ENCODE data around the gene PLXNC1. TPM values are rescaled to one million over a fixed set of nuclear protein-coding genes. Genes with fewer than 3 reads are reported as not detected.

The PLXNC1 gene
- total RNA-seq, 2 experiments from 2014 or later, result 4.0 to 5.6 TPM

DNA sequence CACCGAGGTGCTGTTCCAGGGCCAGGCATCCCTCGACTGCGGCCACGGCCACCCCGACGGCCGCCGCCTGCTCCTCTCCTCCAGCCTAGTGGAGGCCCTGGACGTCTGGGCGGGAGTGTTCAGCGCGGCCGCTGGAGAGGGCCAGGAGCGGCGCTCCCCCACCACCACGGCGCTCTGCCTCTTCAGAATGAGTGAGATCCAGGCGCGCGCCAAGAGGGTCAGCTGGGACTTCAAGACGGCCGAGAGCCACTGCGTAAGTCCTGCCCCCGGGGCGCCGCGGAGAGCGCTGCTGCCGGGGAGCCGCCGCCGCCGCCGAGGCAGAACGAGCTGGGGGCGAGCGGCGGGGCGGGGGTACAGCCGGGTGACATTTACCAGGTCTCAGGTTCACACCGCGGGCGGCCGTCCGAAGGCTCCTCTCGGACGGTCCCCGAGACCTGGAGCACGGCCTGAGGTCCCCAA lies 1.4 kb downstream of the PLXNC1 start:
- CTCF ChIA-PET, result interaction anchor here (0.5 to 1.5 kb wide), 5 partner anchors 11 to 904 kb away, joined by 3 to 6 read pairs (median 4); partner anchors contain the start of gene CEP83
- POLR2A ChIA-PET, result interaction anchor here (0.9 to 1.4 kb wide), 3 partner anchors 22 to 121 kb away, joined by 3 to 8 read pairs (median 7); no protein-coding TSS in a partner anchor

DNA sequence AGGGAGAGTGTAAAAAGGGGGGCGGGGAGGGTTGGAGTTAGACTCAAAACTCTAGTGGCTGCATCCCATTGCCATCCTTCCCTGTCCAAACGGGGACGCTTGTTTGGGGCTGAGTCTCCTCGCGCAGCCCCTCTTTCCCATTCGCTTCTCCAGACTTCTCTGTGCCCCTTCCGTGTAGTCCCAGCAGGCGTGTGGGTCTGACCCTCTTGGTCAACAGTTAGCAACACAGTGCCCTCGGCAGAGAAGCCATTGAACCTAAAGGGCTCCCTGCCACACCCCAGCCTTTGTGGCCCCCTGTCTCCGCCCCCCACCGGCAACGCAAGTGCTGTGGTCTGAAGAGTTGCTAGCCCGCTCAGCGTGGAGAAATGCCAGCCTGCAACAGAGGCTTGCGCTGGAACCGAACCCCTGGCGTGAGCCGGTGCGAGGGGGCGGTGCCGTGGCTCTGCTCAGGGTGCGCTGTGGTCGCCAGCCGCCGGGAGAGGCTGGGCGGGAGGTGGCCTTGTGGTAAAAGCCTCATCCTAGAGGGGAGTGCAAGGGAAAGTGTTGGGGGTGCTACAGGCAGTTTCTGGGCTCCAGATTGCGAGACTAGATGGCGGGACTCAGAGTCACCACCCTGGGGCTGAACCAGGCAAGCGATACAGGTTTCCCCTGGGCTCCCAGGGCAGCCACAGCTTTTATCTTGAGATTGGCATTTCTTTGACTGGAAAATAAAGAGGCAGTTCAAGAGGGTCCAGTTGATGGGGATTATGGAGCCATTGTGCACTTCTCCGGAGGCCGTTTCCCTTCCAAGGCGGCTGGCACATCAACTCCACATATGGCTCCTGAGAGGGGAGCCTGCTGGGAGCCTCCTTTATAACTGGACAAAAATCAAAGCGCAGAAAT lies 2.1 kb downstream of the PLXNC1 start:
- CTCF ChIA-PET, result interaction anchor here (1.1 kb wide), 1 partner anchor 309 kb away, joined by 3 read pairs; the partner anchor contains the start of gene CEP83
- POLR2A ChIA-PET, result interaction anchor here (0.9 kb wide), 1 partner anchor 21 kb away, joined by 7 read pairs; no protein-coding TSS in a partner anchor

DNA sequence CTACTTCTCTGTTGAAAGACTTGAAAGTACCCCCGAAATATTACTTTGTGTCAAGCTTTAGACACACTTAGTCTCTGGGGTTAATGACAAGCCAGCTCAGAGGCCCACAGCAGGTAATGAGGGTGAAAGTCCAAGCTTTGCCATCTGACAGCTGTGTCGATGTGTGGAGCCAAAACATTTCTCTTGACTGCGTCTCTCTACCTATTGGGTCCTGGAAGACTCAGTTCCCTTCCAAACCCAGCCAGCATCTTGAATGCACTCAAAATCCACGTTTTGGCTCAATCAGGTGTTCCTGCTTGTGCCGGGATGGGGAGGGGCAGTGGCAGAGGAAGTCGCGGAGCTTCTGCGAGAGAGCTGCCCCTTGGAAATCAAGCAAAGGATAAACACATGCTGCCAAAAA lies 3.2 kb downstream of the PLXNC1 start:
- POLR2A ChIA-PET, result no interaction called here

DNA sequence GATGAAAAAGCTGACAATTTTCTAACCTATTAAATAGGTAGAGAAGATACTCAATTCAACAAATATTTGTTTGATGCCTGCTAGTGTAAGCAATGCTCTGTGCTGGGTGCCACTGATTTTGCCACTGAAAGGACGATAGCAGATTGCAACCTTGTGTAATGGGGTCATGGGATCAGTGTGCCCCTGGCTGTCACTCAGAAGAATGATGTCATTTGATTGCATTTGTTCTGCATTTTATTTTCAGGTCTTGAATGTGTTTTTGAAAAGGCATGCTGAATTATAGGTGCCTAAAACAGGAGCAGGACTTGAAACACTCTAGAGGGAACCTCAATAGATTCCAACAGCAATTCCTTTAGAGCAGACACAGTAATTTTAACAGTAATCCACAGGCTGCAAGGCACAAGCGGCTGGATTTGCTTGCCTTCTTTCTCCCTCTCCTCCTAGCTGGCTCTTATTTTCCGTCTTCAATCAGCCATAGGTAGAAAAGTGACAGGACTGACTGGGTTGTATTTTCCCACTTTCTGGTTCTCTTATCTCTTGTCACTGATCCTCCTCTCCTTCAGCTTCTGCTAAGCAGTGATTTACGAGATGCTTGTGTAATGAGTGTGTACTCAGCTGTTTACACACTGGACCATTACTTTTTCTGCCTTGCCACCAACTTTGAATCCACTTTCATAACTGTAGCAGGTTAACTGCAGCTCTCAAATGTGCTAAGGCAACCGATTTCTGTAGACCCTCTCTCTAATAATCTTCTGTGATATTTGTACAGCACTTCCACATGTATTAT lies 4.1 kb downstream of the PLXNC1 start:
- CTCF ChIA-PET, result no interaction called here
- POLR2A ChIA-PET, result interaction anchor here (0.6 kb wide), 1 partner anchor 538 kb away, joined by 3 read pairs; no protein-coding TSS in a partner anchor

More for the DNA sequence above, 3.2 kb downstream of the PLXNC1 start:
- CTCF ChIA-PET, result no interaction called here

DNA sequence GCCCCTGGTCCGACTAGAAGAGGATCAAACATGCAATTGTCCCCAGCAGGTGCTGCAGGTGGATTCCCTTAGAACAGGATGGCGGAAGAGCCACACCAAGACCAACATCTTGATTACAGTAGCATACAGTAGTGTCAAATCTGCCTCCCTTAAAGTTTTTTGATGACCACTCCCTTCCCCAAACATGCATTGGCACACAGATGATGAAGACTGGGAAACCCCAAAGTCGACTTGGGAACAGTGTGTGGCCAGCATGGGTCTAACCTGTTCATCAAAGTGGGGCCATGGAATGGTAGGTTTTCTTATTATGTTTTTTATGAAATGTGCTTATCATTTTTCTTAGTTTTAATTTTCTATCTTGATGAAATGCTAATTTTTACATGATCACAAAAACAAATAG lies 8.8 kb downstream of the PLXNC1 start:
- CTCF ChIA-PET, result no interaction called here

DNA sequence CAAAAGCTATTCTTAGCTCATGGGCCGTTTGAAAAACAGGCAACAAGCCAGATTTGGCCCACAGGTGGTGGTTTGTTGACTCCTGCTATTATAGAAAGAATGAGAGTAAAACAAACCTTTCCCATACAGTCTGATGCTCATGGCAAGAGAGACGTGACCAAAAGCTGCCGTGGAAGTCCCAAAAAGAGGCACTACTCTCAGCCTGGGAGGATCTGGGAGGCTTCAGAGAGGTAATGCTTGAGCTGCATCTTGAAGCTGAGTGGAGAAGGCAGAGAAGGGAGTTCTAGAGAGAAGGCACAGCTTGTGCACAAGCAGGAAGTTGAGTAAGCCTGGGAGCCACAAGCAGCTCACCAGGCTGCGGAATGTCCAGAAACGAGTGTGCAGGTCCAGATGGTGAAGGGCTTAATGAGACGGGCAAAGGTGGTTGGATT lies 9.6 kb downstream of the PLXNC1 start:
- POLR2A ChIA-PET, result no interaction called here
- CTCF ChIA-PET, result interaction anchor here (0.6 kb wide), 2 partner anchors 483 to 1427 kb away, joined by 3 read pairs; no protein-coding TSS in a partner anchor

More for the DNA sequence above, 8.8 kb downstream of the PLXNC1 start:
- POLR2A ChIA-PET, result no interaction called here

DNA sequence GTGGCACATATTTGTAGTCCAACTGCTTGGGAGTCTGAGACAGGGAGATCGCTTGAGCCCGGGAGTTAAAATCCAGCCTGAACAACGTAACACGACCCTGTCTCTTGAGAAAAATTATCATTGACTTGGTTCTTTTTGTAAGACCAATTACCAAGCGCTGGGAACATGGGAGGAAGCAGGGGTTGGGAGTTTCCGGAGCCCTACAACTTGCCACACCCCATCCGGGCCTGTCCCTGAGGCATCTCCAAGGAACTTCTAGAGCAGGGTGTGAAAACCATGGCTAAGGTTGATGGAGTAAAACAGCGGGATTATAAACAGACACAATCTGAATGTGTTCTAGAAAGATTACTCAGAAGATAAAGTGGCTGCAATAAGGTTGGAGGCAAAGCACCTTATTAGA lies 10.3 kb downstream of the PLXNC1 start:
- CTCF ChIA-PET, result interaction anchor here (0.6 kb wide), 1 partner anchor 1426 kb away, joined by 3 read pairs; no protein-coding TSS in a partner anchor

DNA sequence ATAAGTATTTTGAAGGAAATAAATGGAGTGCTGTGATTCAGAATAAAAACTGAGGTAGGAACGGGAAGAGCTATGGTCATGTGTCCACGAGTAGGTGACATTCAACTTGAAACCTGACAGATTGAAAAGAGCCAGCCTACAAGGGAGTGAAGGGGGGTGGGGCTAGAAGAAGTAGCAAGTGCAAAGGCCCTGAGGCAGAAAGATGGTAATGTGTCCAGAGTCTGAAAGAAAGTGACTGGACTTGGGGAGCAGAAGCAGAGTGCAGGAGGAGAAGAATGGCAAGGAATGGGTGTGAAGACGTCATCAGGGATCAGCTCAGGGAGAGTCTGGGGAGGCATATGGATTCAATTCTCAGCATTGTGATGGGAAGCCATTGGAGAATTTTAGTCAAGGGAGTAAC lies 13.7 kb downstream of the PLXNC1 start:
- POLR2A ChIA-PET, result no interaction called here
- CTCF ChIA-PET, result no interaction called here

More for the DNA sequence above, 10.3 kb downstream of the PLXNC1 start:
- POLR2A ChIA-PET, result no interaction called here

DNA sequence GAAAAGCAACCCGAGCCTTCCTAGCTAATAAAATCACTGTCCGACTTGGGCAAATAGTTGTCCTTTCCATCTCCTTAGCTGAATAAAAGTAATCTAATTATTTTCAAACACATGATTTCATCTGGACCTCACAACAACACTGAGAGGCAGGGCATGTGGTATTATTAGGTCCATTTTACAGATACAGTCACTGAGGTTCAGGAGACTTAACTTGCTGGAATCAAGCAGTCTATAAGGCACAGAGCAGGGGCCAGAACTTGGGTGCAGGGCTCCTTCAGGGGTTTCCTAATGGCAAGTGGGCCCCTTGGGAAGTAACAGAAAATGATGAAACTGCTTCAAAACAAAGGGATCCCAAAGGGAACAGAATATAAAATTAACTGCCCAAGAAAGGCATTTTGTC lies 15.5 kb downstream of the PLXNC1 start:
- POLR2A ChIA-PET, result no interaction called here
- CTCF ChIA-PET, result no interaction called here

DNA sequence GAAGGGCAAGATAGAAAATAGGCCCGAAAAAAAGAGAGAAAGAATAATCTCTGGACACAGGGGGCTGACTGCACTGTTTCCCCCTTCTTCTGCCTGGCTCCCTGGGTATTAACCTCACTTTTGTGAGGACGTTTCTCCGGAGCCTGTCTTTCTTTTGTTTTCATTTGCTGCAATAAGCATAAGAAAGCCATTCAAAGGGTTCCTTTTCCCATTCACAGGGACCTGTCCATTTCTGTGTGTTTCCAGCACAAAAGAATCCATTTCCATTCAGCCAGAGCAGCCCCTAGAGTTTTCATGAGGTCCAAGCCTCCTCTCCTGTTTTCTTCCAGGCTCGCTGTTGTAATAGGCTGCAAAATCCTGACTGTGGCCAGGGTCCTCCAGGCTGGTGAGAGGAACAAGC lies 16.8 kb downstream of the PLXNC1 start:
- CTCF ChIA-PET, result no interaction called here
- POLR2A ChIA-PET, result no interaction called here

DNA sequence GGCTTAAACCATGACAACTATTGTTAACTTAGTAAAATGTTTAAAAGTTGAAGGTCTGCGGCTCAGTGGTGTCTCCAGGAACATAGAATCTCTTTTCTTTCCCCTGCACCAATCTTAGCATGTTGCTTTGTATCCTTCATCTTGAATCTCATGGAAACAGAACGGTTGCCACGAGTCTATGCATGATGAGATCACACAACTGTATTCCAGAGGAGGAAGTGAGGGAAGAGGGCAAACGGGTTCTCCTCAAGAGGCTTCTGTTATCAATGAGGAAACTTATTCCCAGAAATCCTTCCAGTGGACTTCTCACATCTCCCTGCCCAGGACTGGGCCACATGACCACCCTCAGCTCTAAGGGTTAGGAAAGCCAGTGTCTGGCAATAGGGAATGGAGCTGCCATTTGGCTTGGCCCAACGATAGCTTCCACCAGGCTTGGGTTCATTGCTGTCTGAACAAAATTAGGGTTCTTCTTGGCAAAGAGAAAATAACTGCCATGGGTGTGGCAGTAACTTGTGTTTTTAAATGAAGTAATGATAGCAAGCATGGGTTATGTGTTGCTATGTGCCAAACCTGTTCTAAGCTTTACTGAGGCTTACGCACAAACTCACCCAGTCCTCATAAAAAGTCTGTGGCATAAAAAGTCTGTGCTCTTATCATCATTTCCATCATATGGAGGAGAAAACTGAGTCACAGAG lies 17.4 kb downstream of the PLXNC1 start:
- CTCF ChIA-PET, result no interaction called here
- POLR2A ChIA-PET, result no interaction called here

DNA sequence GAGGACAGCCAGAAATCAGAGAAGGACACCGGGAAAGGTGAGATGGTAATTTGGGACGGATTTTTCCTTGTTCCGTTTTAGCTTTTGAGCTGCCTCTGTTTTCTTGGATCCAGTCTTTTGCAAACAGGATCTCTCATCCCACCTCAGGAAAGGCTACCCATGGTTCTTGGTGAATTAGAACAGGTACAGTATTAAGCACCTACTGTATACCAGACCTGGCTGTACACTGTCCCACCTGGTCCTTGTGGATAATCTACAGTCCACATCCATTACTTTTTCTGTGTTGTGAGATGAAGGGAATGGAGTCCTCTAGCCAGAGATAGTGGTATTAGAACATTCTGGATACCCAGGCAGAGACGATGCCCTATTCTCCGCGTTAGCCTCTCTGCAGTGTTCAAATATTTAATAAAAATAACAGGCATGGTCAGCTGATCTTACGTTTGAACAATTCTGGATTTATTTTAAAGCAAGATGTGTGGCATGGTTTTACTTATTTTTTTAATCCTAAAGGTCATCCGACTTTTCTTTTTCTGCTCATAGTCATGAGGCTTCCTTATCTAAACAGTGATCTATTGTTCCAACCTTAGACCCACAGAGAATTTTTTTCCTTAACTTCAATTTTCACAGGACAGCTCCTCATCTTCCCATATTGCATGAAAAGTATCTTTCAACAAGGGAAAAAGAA lies 18.8 kb downstream of the PLXNC1 start:
- CTCF ChIA-PET, result no interaction called here

DNA sequence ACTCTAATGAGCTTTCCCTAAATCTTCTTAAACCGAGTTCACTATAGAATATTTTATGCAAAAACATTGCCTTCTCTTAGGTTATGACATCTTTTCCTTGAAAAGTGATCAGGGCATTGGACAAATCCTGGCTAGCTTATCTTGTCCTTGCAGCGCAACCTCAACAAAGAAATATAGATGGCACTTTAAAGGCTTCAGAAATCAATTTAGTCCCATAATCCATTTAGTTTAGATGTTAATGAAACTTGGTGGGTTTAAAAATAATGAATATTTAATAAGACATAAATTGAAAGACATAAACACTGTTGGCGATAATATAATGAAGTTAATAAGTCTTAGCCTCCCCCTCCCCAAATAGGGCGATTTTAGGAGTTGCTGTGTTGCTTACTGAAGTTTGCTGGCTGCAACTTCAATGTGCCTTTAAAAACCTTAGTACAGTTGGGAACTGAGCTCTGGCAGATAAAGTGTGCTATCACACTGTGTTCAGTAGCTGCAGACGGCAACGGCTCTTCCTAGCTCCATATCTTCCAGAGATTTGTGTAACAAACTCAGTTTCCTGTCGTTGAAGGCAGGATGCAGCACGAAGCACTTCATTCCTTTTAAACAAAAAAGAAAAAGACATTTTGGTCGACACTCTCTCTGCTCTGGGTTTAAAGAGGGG lies 19.5 kb downstream of the PLXNC1 start:
- CTCF ChIA-PET, result no interaction called here
- POLR2A ChIA-PET, result no interaction called here

More for the DNA sequence above, 18.8 kb downstream of the PLXNC1 start:
- POLR2A ChIA-PET, result no interaction called here

DNA sequence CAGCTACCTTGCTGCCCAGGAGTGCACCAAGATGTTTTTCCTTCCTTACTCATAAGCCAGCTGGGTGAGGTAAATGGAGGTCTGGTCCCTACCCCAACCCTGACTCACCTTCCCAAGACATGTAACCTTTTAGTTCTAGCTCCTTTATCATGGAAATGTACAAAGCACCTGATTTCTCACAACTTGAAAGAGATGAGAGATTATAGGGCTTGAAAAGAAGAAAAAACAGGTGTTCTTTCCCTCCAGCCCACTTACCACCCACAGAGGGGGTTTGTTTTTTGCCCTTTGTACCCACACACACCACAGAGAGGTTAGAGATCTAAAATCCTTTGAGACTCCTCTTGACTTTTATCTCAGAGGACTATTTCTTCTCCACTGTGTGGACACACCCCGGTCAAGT lies 21.1 kb downstream of the PLXNC1 start:
- ChIA-PET POLR2A (no interaction called here), CTCF (no interaction called here)

DNA sequence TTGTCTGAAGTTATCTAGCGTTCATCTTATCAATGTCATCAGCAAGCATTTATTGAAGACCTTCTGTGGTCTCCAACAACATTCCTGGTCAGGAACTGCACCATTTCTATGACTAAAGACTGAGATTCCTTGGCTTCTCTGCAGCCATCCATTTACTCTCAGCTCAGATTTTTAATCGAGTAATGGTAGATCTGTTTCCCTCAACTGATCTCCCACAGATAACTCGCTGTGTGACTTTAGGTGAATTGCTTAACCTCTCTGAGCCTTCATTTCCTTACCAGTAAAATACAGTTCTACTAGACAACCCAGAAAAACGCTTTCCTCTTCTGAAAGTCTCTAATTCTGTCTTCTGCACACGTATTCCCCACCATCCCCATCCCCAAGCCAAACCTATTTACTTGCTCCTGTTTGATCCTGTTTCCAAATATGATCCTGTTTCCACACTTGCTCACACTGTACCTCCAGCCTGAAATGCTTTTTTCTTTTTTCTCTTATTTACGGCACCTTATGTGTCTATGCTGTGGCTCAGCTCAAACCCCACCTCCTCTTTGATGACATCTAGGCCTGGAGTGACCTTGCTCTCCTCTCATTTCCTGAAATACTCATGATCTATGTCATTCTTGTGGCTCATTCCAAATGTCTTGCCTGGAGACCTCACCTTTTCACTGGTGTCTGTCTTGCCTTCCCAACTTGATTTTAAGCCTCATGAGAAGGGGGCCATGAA lies 21.8 kb downstream of the PLXNC1 start:
- POLR2A ChIA-PET, result no interaction called here
- CTCF ChIA-PET, result no interaction called here

DNA sequence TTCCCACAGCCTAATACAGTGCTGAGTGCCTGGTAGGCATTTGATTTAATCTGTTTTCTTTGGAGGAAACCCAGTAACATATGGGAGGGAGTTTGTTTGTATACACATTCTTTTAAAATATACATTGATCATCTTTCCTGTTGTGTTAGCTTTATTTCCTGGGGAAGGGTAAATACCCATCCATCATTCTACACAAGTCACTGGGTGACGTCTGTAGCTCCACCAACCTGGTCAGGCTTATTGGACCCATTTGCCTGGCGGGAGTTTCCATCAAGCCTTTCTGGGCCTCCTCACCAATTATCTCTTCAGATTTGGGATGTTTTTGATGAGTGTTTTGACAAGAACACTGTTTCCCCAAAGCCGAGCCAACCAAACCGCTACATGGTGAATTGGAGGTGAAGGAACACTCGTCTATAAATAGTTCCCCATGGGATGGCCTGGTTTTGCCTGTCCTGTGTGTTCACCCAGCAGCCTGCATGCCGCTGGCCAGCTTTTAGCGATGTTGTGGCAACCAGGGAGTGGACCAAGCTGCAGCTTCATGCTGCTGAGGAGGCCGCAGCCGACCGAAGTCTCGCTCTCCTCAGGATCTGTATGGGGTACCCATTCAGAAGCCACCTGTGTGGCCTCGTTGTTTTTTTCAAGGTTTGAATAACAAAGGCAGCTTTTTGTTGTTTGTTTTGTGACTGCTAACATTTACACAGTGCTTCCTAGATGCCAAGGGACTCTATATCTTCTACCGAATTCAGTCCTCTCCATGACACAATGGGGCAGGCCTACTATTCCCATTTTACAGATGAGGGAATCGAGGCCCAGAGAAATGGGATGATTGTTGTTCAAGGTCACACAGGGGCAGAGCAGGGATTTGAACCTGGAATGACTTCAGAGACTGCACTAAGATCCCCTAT lies 22.6 kb downstream of the PLXNC1 start:
- CTCF ChIA-PET, result interaction anchor here (0.5 kb wide), 1 partner anchor 82 kb away, joined by 3 read pairs; no protein-coding TSS in a partner anchor
- POLR2A ChIA-PET, result interaction anchor here (0.5 to 1.0 kb wide), 2 partner anchors 21 to 429 kb away, joined by 3 to 7 read pairs; no protein-coding TSS in a partner anchor

DNA sequence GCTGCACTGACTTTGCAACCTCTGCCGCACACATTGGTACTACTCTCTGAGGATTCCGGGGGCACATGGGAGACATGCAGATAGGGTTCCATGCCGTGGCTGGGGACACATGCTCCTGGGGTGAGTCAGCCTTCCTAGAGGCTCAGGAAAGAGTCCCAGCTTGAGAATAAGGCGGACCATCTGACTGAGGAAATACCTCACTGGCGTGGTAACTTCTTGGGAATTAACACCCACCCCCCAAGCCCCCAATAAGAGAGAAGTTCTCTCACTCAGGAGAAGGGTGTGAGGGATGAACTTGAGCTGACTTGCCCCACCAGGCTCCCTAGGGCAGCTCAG lies 23.2 kb downstream of the PLXNC1 start:
- ChIA-PET CTCF (interaction anchor here (0.5 to 0.7 kb wide), 2 partner anchors 9 to 82 kb away, joined by 3 to 7 read pairs; no protein-coding TSS in a partner anchor), POLR2A (interaction anchor here (0.5 to 1.0 kb wide), 2 partner anchors 21 to 429 kb away, joined by 3 to 7 read pairs; no protein-coding TSS in a partner anchor)
